ENCODE measurements around the gene MICAL2. TPM values are rescaled to one million over a fixed set of nuclear protein-coding genes. Genes with fewer than 3 reads are reported as not detected.

The MICAL2 gene
- total and polyA plus RNA-seq, 2 donors (not counting 3 experiments of a cell fraction or from before 2014, with no cell fraction given), result 67.6 to 200 TPM

DNA sequence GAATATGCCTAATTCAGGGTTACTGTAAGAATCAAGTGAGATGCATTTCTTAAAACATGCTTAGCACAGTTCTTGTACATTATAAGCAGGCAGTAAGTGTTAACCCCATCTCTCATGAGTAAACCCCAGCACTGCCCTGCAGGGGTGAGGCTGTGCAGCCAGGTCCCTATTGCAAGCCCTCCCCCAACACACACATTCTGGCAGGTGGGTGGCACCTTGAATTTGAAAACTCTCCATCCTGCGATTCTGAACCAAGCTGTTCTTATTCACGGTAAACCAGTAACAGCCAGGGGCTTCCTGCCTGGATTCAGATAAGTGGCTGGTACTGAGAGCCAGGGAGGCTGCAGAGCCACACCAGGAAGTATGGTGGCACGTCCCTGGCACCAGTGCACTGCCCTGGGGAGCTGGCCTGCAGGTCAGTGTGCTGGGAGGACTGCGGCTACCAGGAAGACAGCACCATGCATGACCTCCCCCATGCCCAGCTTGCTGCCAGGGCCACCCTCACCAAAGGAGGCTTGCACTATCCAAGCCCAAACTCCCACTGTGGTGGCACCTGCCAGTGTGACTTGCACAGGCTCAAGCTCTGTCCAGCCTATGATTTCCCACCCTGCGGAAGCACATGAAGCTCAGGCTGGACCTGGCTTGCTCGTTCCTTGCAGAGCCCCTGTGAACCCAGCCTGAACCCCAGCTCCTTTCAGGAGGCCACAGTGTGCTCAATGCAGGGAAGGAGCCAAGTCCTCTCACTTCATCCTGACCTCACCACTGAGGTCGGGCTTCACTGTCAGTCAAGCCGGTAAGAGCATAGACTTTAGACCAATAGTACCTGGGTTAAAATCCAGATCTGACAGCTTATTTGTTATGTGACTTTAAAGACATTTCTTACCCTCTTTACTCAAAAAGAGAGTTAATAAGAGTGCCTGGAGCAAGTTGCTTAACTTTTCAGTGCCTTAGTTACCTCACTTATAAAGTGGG, 88.1 kb downstream of the MICAL2 start:
- no peak overlapping the region for H2AFZ ChIP-seq (ENCODE audit: low read depth, low read length)
- H3K36me3 ChIP-seq (ENCODE audit: control insufficient read depth in 2 of 2, extremely low read depth in 1 of 2, insufficient read depth in 2 of 2, low read length in 2 of 2), result no peaks in the 10 kb centered on the region
- intact Hi-C loops (cut with micrococcal nuclease), result no loop called here
- no peaks in the 10 kb centered on the region for H3K9me3 ChIP-seq (replicated peaks; ENCODE audit: control insufficient read depth, insufficient read depth, low read length)
- no peak for DNase-seq (ENCODE audit: low read depth, low spot score)
- H3K4me2 ChIP-seq (ENCODE audit: insufficient read depth, low read length), result no peak overlapping the region
- CTCF ChIA-PET, result interaction anchor here (0.8 to 4.6 kb wide), 5 partner anchors 9 to 38 kb away, joined by 3 to 36 read pairs (median 10); no protein-coding TSS in a partner anchor
- FAIRE-seq, result no peak
- TF ChIP-seq, protein P1, sequence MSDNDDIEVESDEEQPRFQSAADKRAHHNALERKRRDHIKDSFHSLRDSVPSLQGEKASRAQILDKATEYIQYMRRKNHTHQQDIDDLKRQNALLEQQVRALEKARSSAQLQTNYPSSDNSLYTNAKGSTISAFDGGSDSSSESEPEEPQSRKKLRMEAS (IDR thresholded peaks at IDR 0.05; ENCODE audit: insufficient read depth, insufficient read length), result no peak
- dilution Hi-C loops (cut with MboI; ENCODE audit: extremely low pct_ligation_motif_present, low sequenced_read_pairs), result no loop called here
- no peaks in the 10 kb centered on the region for H4K20me1 ChIP-seq (replicated peaks; ENCODE audit: control insufficient read depth, extremely low read depth, insufficient read depth, low read length)
- peaks cover 45% of the 10 kb centered on the region for H3K4me1 ChIP-seq (ENCODE audit: control insufficient read depth, extremely low read depth, insufficient read depth, low read length)
- no TSS peak for BruUV-seq (replicated peaks)
- no peaks in the 10 kb centered on the region for H3K27me3 ChIP-seq (ENCODE audit: control insufficient read depth in 2 of 2, insufficient read depth in 2 of 2, low read length in 2 of 2)
- POLR2A ChIA-PET, result interaction anchor here (2.6 kb wide), 1 partner anchor 15 kb away, joined by 23 read pairs; no protein-coding TSS in a partner anchor
- H3K79me2 ChIP-seq (ENCODE audit: control insufficient read depth, insufficient read depth, low read length), result peaks cover 16% of the 10 kb centered on the region
- no peak overlapping the region for H3K4me3 ChIP-seq (replicated peaks in 1 of 3; ENCODE audit: insufficient read depth in 1 of 3, low read depth in 1 of 3, low read length in 3 of 3)
- H3K9me1 ChIP-seq (replicated peaks; ENCODE audit: control insufficient read depth, extremely low read depth, insufficient read depth, low read length), result no peaks in the 10 kb centered on the region
- peak overlapping the region; percentile 94 for H3K27ac ChIP-seq (ENCODE audit: insufficient read depth, low read depth, low read length)
- no peak overlapping the region for H3K9ac ChIP-seq (replicated peaks; ENCODE audit: extremely low read depth, insufficient read depth, low read length)

DNA sequence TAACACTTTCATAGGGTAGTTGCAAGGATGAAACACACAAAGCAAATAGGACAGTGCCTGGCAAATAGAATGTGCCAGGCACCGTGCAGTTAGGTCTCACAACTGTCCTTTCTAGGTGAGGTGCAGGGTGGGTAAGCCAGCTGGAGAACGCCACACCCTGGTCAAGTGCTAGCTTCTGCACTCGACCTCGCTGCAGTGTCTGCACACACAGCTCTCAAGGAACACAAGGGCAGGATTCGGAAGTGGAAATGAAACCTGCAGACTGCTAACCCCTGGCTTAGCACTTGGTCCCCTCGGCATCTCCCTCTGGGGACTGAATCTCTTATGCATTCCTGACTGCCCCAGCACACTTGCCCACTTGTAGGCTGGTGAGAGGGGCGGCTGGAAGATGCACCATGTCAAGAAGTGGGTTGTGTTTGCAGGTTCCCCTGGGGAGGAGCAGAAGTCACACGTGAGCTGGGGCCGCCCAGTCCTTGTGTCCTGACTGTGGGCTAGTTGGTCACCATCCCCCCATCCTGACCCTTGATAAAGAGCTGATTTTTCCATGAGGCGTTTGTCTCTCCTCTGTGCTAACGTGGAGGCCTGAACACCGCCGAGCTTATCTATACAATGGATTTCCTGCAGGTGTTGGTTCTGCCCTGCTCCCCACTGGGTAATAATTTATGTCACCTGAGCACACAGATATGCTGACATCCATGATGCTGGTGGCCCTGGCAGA, 89.0 kb downstream of the MICAL2 start:
- ChIA-PET CTCF (interaction anchor here (0.6 to 4.6 kb wide), 20 partner anchors 10 to 152 kb away, joined by 3 to 36 read pairs (median 10); no protein-coding TSS in a partner anchor), POLR2A (interaction anchor here (0.9 to 2.6 kb wide), 9 partner anchors 14 to 1391 kb away, joined by 3 to 23 read pairs (median 4); partner anchors contain the start of gene EIF4G2)
- H3K4me3 ChIP-seq (replicated peaks in 1 of 3; ENCODE audit: insufficient read depth in 1 of 3, low read depth in 1 of 3, low read length in 3 of 3), result no peak overlapping the region
- peaks cover 45% of the 10 kb centered on the region for H3K4me1 ChIP-seq (ENCODE audit: control insufficient read depth, extremely low read depth, insufficient read depth, low read length)
- no peak overlapping the region for H2AFZ ChIP-seq (ENCODE audit: low read depth, low read length)
- dilution Hi-C loops (cut with MboI; ENCODE audit: extremely low pct_ligation_motif_present, low sequenced_read_pairs) (no loop called here), intact Hi-C loops (cut with micrococcal nuclease) (no loop called here)
- FAIRE-seq, result no peak
- no TSS peak for BruUV-seq (replicated peaks)
- H4K20me1 ChIP-seq (replicated peaks; ENCODE audit: control insufficient read depth, extremely low read depth, insufficient read depth, low read length), result no peaks in the 10 kb centered on the region
- TF ChIP-seq POLR2A (IDR thresholded peaks at IDR 0.05; ENCODE audit: low read depth, low read length) (no peak), JUN (IDR thresholded peaks at IDR 0.05; ENCODE audit: borderline replicate concordance, insufficient read depth, insufficient read length, low read depth) (no peak), POLR2AphosphoS5 (IDR thresholded peaks at IDR 0.05; ENCODE audit: insufficient read depth, low read depth, low read length) (no peak), EZH2 (IDR thresholded peaks at IDR 0.05; ENCODE audit: borderline replicate concordance, low read depth, low read length, severe bottlenecking) (no peak), GATA2 (IDR thresholded peaks at IDR 0.05; ENCODE audit: insufficient read depth, insufficient read length, low read depth, low read length) (no peak)
- H3K79me2 ChIP-seq (ENCODE audit: control insufficient read depth, insufficient read depth, low read length), result peaks cover 19% of the 10 kb centered on the region
- DNase-seq (ENCODE audit: low read depth, low spot score), result peak; percentile 70
- H3K36me3 ChIP-seq (ENCODE audit: control insufficient read depth in 2 of 2, extremely low read depth in 1 of 2, insufficient read depth in 2 of 2, low read length in 2 of 2), result peaks cover 0 to 2% of the 10 kb centered on the region in 2 experiments
- peak overlapping the region; percentile 81 for H3K9ac ChIP-seq (replicated peaks; ENCODE audit: extremely low read depth, insufficient read depth, low read length)
- no peaks in the 10 kb centered on the region for H3K9me3 ChIP-seq (replicated peaks; ENCODE audit: control insufficient read depth, insufficient read depth, low read length)
- no peaks in the 10 kb centered on the region for H3K9me1 ChIP-seq (replicated peaks; ENCODE audit: control insufficient read depth, extremely low read depth, insufficient read depth, low read length)
- no peak overlapping the region for H3K4me2 ChIP-seq (ENCODE audit: insufficient read depth, low read length)
- H3K27ac ChIP-seq (ENCODE audit: insufficient read depth, low read depth, low read length), result peak overlapping the region; percentile 94
- H3K27me3 ChIP-seq (ENCODE audit: control insufficient read depth in 2 of 2, insufficient read depth in 2 of 2, low read length in 2 of 2), result no peaks in the 10 kb centered on the region

Measured in endothelial cell of umbilical vein (primary cell).